HepG2 (cell line): Measurements from ENCODE around the gene OPRL1. TPM values are rescaled to one million over a fixed set of nuclear protein-coding genes. Genes with fewer than 3 reads are reported as not detected.
A peak's percentile ranks its signal among the peaks of the same experiment; 100 is the strongest.

ENCODE experiments used
- AKAP8 ChIP-seq: sonication (generic); formaldehyde crosslinking; IDR thresholded peaks from 2 replicates; pipeline ENCODE4 v1.5.1; 2020; ENCODE audit warnings: mild to moderate bottlenecking, missing genetic modification reagents
- ATM ChIP-seq: fragments of 450-650 bp; IDR thresholded peaks from 2 replicates; pipeline ENCODE4 v1.7.1; 2017; ENCODE audit warnings: mild to moderate bottlenecking, borderline replicate concordance
- BATF2 ChIP-seq: sonication (generic); formaldehyde crosslinking; IDR thresholded peaks from 2 replicates; pipeline ENCODE4 v1.8.0; 2022; ENCODE audit warnings: mild to moderate bottlenecking, missing genetic modification reagents, moderate library complexity
- CBFB ChIP-seq: sonication (generic); formaldehyde crosslinking; IDR thresholded peaks from 2 replicates; pipeline ENCODE4 v1.4.0; 2020; ENCODE audit warnings: missing genetic modification reagents
- CEBPB ChIP-seq: IDR thresholded peaks from 2 replicates; pipeline ENCODE4 v1.6.1; 2011; ENCODE audit warnings: low read depth, low read length, improper control_type of control experiment, borderline replicate concordance
- CEBPG ChIP-seq: IDR thresholded peaks from 2 replicates; pipeline ENCODE4 v1.6.1; 2016
- DNMT1 ChIP-seq: sonication (generic); formaldehyde crosslinking; IDR thresholded peaks from 2 replicates; pipeline ENCODE4 v1.5.1; 2020; ENCODE audit warnings: mild to moderate bottlenecking, missing genetic modification reagents
- FOXP1 ChIP-seq, 2 experiments: fragments of 450-650 bp in 1 of 2; IDR thresholded peaks; 2 replicates each; pipeline ENCODE4 v1.6.1; 2017 to 2018; ENCODE audit warnings: antibody characterized with exemption in 1 of 2
- GATA4 ChIP-seq: sonication (generic); IDR thresholded peaks from 2 replicates; pipeline ENCODE4 v1.6.1; 2016; ENCODE audit warnings: antibody characterized with exemption, low read depth, borderline replicate concordance
- HDAC2 ChIP-seq: sonication (generic); formaldehyde crosslinking; IDR thresholded peaks from 2 replicates; pipeline ENCODE4 v1.4.0; 2020; ENCODE audit warnings: missing genetic modification reagents
- MNT ChIP-seq: fragments of 450-650 bp; IDR thresholded peaks from 2 replicates; pipeline ENCODE4 v1.6.1; 2016
- MTF1 ChIP-seq: sonication (generic); formaldehyde crosslinking; IDR thresholded peaks from 2 replicates; pipeline ENCODE4 v1.5.0; 2020; ENCODE audit warnings: missing genetic modification reagents
- MTF2 ChIP-seq: sonication (generic); formaldehyde crosslinking; IDR thresholded peaks from 2 replicates; pipeline ENCODE4 v1.5.0; 2020; ENCODE audit warnings: missing genetic modification reagents, borderline replicate concordance
- MXD3 ChIP-seq: IDR thresholded peaks from 2 replicates; pipeline ENCODE4 v1.6.1; 2016; ENCODE audit warnings: mild to moderate bottlenecking, missing biosample characterization, missing genetic modification reagents
- NFE2L2 ChIP-seq: fragments of 150-350 bp; IDR thresholded peaks from 2 replicates; pipeline ENCODE4 v1.6.1; 2014; ENCODE audit warnings: low read length
- STAT6 ChIP-seq: sonication (generic); formaldehyde crosslinking; IDR thresholded peaks from 2 replicates; pipeline ENCODE4 v1.4.0; 2020; ENCODE audit warnings: missing genetic modification reagents, mild to moderate bottlenecking, borderline replicate concordance
- ZBTB25 ChIP-seq: IDR thresholded peaks from 2 replicates; pipeline ENCODE4 v1.6.1; 2018; ENCODE audit warnings: missing genetic modification reagents
- ZBTB8A ChIP-seq: sonication (generic); formaldehyde crosslinking; IDR thresholded peaks from 2 replicates; pipeline ENCODE4 v1.4.0; 2020; ENCODE audit warnings: mild to moderate bottlenecking, low read depth, missing genetic modification reagents, borderline replicate concordance
- ZFP82 ChIP-seq: sonication (generic); formaldehyde crosslinking; IDR thresholded peaks from 2 replicates; pipeline ENCODE4 v1.5.1; 2020; ENCODE audit warnings: mild to moderate bottlenecking, missing genetic modification reagents, borderline replicate concordance
- ZNF251 ChIP-seq: sonication (generic); formaldehyde crosslinking; IDR thresholded peaks from 2 replicates; pipeline ENCODE4 v1.9.0; 2021; ENCODE audit warnings: mild to moderate bottlenecking, missing genetic modification reagents
- ZNF343 ChIP-seq: sonication (generic); formaldehyde crosslinking; IDR thresholded peaks from 2 replicates; pipeline ENCODE4 v1.4.0; 2020; ENCODE audit warnings: mild to moderate bottlenecking, missing genetic modification reagents
- ZNF550 ChIP-seq: sonication (generic); formaldehyde crosslinking; IDR thresholded peaks from 2 replicates; pipeline ENCODE4 v1.4.0; 2020; ENCODE audit warnings: mild to moderate bottlenecking, missing genetic modification reagents, borderline replicate concordance
- ZNF652 ChIP-seq: IDR thresholded peaks from 2 replicates; pipeline ENCODE4 v1.6.1; 2016; ENCODE audit warnings: low read depth, borderline replicate concordance
- polyA plus RNA-seq, 8 experiments: library from polyadenylated mRNA; depleted of rRNA in 3 of 8; stranded (reverse) in 7 of 8; unstranded in 1 of 8; fragments of >200 nt; fragmentation: Illumina TruSeq in 4 of 8; extraction: Trizol in 4 of 8; gene quantifications; 2 replicates each; pipeline versions ENCODE4 v1.2.1 to v1.2.3, GENCODE V29; 2011 to 2016; ENCODE audit warnings: low read depth in 4 of 8, missing spikeins in 1 of 8, mixed read lengths in 1 of 8; ENCODE audit not compliant: insufficient read depth in 1 of 8
- total RNA-seq, 5 experiments: library from RNA; depleted of rRNA; stranded (reverse); fragments of >200 nt; fragmentation: Illumina TruSeq; extraction: Trizol; gene quantifications; 2 replicates each; pipeline ENCODE4 v1.2.3, GENCODE V29; 2016; ENCODE audit warnings: low read depth in 1 of 5

Gene OPRL1
- total and polyA plus RNA-seq, 2 of the 13 experiments (the other 11 are each of a cell fraction or from before 2014, with no cell fraction given), result 0.35 to 0.71 TPM

- TF ChIP-seq MXD3 (CRISPR knock-in tag) (peak; percentile 93), HDAC2 (CRISPR knock-in tag) (no peak; the same call in 1 of the 2 replicates), CEBPG (peak; percentile 97), AKAP8 (CRISPR knock-in tag) (peak; percentile 32), ZNF550 (no peak), ZNF251 (CRISPR knock-in tag) (0 out of 2 replicates have a peak, but pooled peaks have one; percentile 75), ZNF343 (peak; percentile 59; the same call in 1 of the 2 replicates), ATM (no peak), STAT6 (CRISPR knock-in tag) (0 out of 2 replicates have a peak, but pooled peaks have one; percentile 71), ZFP82 (CRISPR knock-in tag) (no peak; the same call in 1 of the 2 replicates), MNT (0 out of 2 replicates have a peak, but pooled peaks have one; percentile 15), NFE2L2 (no peak), BATF2 (CRISPR knock-in tag) (peak; percentile 43; the same call in 1 of the 2 replicates), FOXP1 (IDR thresholded peaks at IDR 0.05) (no peak), FOXP1 (CRISPR knock-in tag; IDR thresholded peaks at IDR 0.05) (no peak), ZBTB8A (CRISPR knock-in tag) (peak; percentile 92; the same call in 1 of the 2 replicates), ZBTB25 (CRISPR knock-in tag) (no peak), MTF1 (CRISPR knock-in tag) (no peak), MTF2 (CRISPR knock-in tag) (0 out of 2 replicates have a peak, but pooled peaks have one; percentile 25), CBFB (CRISPR knock-in tag) (no peak; the same call in 1 of the 2 replicates), DNMT1 (no peak), GATA4 (0 out of 2 replicates have a peak, but pooled peaks have one; percentile 24), CEBPB (peak; percentile 94; the same call in 1 of the 2 replicates), ZNF652 (CRISPR knock-in tag) (no peak)
Measured at GRCh38 chr20:64041040-64041780, 38.7 kb upstream of the OPRL1 start (continued).
